HFFc6 (cell line): ENCODE data around the gene COL11A1. TPM values are rescaled to one million over a fixed set of nuclear protein-coding genes. Genes with fewer than 3 reads are reported as not detected.

Experiments
- DNase-seq: peaks from one replicate; pipeline ENCODE4 v3.0.0-alpha.2; 2018
- H3K27ac Mint-ChIP-seq: 2 replicates; pipeline ENCODE4 v1.8.0; 2020; ENCODE audit warnings: mild to moderate bottlenecking, mixed read lengths
- H3K27me3 Mint-ChIP-seq: 2 replicates; pipeline ENCODE4 v1.8.0; 2021; ENCODE audit warnings: mild to moderate bottlenecking, moderate library complexity, mixed read lengths; ENCODE audit not compliant: insufficient read depth
- H3K36me3 Mint-ChIP-seq: 2 replicates; pipeline ENCODE4 v1.8.0; 2021; ENCODE audit warnings: low read depth, mixed read lengths
- H3K4me1 Mint-ChIP-seq: 2 replicates; pipeline ENCODE4 v1.8.0; 2020; ENCODE audit warnings: low read depth, mixed read lengths
- H3K4me3 Mint-ChIP-seq: 2 replicates; pipeline ENCODE4 v1.8.0; 2020; ENCODE audit warnings: mild to moderate bottlenecking, moderate library complexity, mixed read lengths
- H3K9me3 Mint-ChIP-seq: 2 replicates; pipeline ENCODE4 v1.8.0; 2020; ENCODE audit warnings: mild to moderate bottlenecking, mixed read lengths
- total RNA-seq, 6 experiments: library from RNA; stranded (reverse); fragmentation: NEBNext Ultra II Directional; extraction: Animal tissue kit (Norgen Biotek cat#: 25700); gene quantifications; 2 replicates in 1 of 6; 3 replicates in 5 of 6; pipeline ENCODE4 v1.2.3, GENCODE V29; 2021
- TF ChIP-seq, protein P1 (sequence below): fragments of 200-600 bp; sonication (generic); IDR thresholded peaks from 2 replicates; pipeline ENCODE4 v1.5.0; 2021; ENCODE audit warnings: antibody characterized with exemption, mild to moderate bottlenecking

COL11A1 gene
- total RNA-seq, 6 experiments from 2014 or later, result 145 to 364 (median 152) TPM

DNA sequence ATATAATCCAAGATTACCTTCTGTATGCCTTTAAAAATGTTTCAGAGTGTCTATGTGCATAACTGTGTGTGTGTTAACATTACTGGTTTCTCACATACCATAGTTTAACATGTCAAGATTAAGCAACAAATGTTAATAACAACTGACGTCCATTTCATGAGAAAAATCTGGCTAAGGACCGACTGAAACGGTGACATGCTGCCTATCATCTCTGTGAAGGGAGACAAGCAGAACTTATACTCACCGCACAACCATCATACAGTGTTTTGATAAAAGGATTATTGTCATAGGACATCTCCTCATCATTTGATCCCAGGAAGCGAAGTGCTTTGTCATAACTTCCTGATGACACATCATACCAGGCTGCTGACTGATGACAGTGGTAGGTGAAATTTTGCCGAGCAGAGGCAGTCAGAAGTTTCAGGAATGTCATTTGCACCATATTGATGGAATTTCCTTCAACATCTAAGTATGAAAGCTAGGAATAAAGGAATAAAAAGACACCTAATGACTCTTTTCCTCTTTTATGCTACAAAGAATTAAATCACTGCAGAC, 228.8 kb downstream of the COL11A1 start:
- peak overlapping the region; percentile 66 for H3K4me3 Mint-ChIP-seq
- DNase-seq, result peak; percentile 92
- peak overlapping the region; percentile 93 for H3K27ac Mint-ChIP-seq
- peaks cover 6% of the 10 kb centered on the region; the same call in 1 of the 2 replicates for H3K27me3 Mint-ChIP-seq
- peaks cover 5% of the 10 kb centered on the region; the same call in 1 of the 2 replicates for H3K9me3 Mint-ChIP-seq
- H3K36me3 Mint-ChIP-seq, result peaks cover 66% of the 10 kb centered on the region
- TF ChIP-seq, protein P1, sequence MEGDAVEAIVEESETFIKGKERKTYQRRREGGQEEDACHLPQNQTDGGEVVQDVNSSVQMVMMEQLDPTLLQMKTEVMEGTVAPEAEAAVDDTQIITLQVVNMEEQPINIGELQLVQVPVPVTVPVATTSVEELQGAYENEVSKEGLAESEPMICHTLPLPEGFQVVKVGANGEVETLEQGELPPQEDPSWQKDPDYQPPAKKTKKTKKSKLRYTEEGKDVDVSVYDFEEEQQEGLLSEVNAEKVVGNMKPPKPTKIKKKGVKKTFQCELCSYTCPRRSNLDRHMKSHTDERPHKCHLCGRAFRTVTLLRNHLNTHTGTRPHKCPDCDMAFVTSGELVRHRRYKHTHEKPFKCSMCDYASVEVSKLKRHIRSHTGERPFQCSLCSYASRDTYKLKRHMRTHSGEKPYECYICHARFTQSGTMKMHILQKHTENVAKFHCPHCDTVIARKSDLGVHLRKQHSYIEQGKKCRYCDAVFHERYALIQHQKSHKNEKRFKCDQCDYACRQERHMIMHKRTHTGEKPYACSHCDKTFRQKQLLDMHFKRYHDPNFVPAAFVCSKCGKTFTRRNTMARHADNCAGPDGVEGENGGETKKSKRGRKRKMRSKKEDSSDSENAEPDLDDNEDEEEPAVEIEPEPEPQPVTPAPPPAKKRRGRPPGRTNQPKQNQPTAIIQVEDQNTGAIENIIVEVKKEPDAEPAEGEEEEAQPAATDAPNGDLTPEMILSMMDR, result no peak
- peaks cover 65% of the 10 kb centered on the region for H3K4me1 Mint-ChIP-seq

DNA sequence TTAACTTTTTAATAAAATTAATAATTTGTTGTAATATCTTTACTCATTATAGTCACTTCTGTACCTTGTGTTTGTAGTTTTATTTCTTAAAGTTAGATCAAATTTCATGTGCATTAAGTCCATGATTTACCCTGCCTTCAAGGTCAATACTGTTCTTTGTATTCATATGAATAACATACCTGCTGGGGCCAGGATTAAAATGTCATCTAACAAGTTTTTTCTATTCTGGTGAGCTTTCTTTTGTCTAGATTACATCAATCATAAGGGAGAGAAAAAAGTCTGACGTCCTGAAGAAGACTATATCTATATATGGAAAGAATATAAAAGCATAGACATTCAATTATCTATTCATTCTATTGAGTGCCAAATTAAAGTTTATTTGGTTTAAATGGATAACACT, 232.6 kb downstream of the COL11A1 start:
- Mint-ChIP-seq H3K36me3 (peaks cover 63% of the 10 kb centered on the region), H3K4me1 (peaks cover 38% of the 10 kb centered on the region), H3K27me3 (peaks cover 20% of the 10 kb centered on the region), H3K9me3 (peaks cover 26% of the 10 kb centered on the region), H3K4me3 (no peak overlapping the region), H3K27ac (no peak overlapping the region)
- TF ChIP-seq, protein P1, result no peak
- no peak for DNase-seq

DNA sequence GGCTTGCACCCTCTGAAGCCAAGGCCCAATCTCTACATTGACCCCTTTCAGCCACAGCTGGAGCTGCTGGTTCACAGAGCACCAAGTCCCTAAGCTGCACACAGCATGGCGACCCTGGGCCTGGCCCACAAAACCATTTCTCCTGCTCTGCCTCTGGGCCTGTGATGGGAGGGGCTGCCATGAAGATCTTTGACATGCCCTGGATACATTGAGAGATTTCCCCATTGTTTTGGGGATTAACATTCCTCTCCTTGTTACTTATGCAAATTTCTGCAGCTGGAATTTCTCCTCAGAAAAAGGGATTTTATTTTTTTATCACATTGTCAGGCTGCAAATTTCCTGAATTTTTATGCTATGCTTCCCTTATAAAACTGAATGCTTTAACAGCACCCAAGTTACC, 235.8 kb downstream of the COL11A1 start:
- peak overlapping the region; percentile 64; the same call in 1 of the 2 replicates for H3K27ac Mint-ChIP-seq
- H3K4me3 Mint-ChIP-seq, result peak overlapping the region; percentile 33; the same call in 1 of the 2 replicates
- peaks cover 35% of the 10 kb centered on the region for H3K9me3 Mint-ChIP-seq
- peaks cover 25% of the 10 kb centered on the region for H3K27me3 Mint-ChIP-seq
- peaks cover 16% of the 10 kb centered on the region for H3K4me1 Mint-ChIP-seq
- H3K36me3 Mint-ChIP-seq, result peaks cover 52% of the 10 kb centered on the region
- DNase-seq, result no peak
- TF ChIP-seq, protein P1, result no peak

DNA sequence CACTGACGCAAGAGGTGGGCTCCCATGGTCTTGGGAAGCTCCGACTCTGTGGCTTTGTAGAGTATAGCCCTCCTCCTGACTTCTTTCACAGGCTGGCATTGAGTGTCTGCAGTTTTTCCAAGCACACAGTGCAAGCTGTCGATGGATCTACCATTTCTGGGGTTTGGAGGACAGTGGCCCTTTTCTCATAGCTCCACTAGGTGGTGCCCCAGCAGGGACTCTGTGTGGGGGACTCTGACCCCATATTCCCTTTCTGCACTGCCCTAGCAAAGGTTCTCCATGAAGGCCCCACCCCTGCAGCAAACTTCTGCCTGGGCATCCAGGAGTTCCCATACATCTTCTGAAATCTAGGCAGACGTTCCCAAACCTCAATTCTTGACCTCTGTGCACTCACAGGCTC, 236.2 kb downstream of the COL11A1 start:
- Mint-ChIP-seq H3K9me3 (peaks cover 35% of the 10 kb centered on the region), H3K4me1 (peaks cover 12% of the 10 kb centered on the region)
- TF ChIP-seq, protein P1, result peak; percentile 56

DNA sequence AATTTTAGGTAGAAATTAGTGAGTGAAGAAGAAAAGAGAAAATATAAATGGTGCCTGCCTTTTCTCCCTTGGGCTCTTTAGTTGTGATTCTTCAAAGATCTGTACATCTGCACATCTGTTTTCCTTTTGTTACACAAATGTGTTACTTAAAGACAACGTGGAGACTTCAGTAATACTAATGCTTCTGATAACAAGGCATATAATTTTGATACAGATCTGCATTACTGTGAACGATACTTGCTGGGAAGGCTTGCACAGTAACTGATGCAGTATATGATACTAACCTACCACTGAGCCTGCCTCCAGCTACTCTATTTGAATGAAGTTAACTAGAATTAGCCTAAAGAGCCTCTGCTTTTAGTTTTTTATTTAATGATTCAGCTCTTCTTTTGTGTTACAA, 244.6 kb downstream of the COL11A1 start:
- peaks cover 11% of the 10 kb centered on the region for H3K9me3 Mint-ChIP-seq
- no peak overlapping the region for H3K4me3 Mint-ChIP-seq
- H3K27ac Mint-ChIP-seq, result no peak overlapping the region
- peaks cover 11% of the 10 kb centered on the region for H3K36me3 Mint-ChIP-seq
- peaks cover 55% of the 10 kb centered on the region for H3K4me1 Mint-ChIP-seq
- DNase-seq, result no peak
- TF ChIP-seq, protein P1, result no peak
- H3K27me3 Mint-ChIP-seq, result no peaks in the 10 kb centered on the region; the same call in 1 of the 2 replicates

More for the DNA sequence above, 236.2 kb downstream of the COL11A1 start:
- peaks cover 25% of the 10 kb centered on the region for H3K27me3 Mint-ChIP-seq
- peaks cover 48% of the 10 kb centered on the region for H3K36me3 Mint-ChIP-seq
- DNase-seq, result no peak
- H3K27ac Mint-ChIP-seq, result no peak overlapping the region
- peak overlapping the region; percentile 33; the same call in 1 of the 2 replicates for H3K4me3 Mint-ChIP-seq
